ENCODE measurements around the gene PACSIN3. TPM values are rescaled to one million over a fixed set of nuclear protein-coding genes. Genes with fewer than 3 reads are reported as not detected.

The PACSIN3 gene
- total and polyA plus RNA-seq, 2 of the 8 experiments (the other 6 are each of a cell fraction or from before 2014, with no cell fraction given) = 23.8 to 47.2 TPM

- no peak for TF ChIP-seq CHD7 (IDR thresholded peaks at IDR 0.05; ENCODE audit: insufficient replicate concordance, low read length)
- no peak for TF ChIP-seq POLR2A (IDR thresholded peaks at IDR 0.05; ENCODE audit: control extremely low read depth in 1 of 2, low read depth in 2 of 2, low read length in 2 of 2)
- TF ChIP-seq TEAD4 (IDR thresholded peaks at IDR 0.05; ENCODE audit: low read depth, low read length) = no peak
- no peak for TF ChIP-seq CEBPB (IDR thresholded peaks at IDR 0.05; ENCODE audit: low read depth, low read length)
- TF ChIP-seq SRF (IDR thresholded peaks at IDR 0.05; ENCODE audit: low read depth, low read length) = no peak
- TF ChIP-seq SP1 (IDR thresholded peaks at IDR 0.05; ENCODE audit: low read depth, low read length) = no peak
These were observed 49.3 kb downstream of the PACSIN3 start (continued) for GRCh38 chr11:47136921-47137320.
